GM12875 (cell line): ENCODE data around the gene ZMYM1.
"Not testable (repeated sequence)": the region's sequence is repeated elsewhere in the genome, so short reads cannot be mapped to it uniquely, and the experiment has no call there.

Source experiments
- H3K4me3 ChIP-seq: one replicate; pipeline ENCODE4 v1.5.1; 2011; ENCODE audit warnings: low read depth, low read length, control low read depth
- TF ChIP-seq, protein P1 (sequence below): IDR thresholded peaks from 2 replicates; pipeline ENCODE4 v1.5.1; 2011; ENCODE audit warnings: low read depth, mild to moderate bottlenecking, control low read depth, inconsistent platforms, low read length, moderate library complexity, borderline replicate concordance; ENCODE audit not compliant: insufficient read depth

ZMYM1 gene

DNA sequence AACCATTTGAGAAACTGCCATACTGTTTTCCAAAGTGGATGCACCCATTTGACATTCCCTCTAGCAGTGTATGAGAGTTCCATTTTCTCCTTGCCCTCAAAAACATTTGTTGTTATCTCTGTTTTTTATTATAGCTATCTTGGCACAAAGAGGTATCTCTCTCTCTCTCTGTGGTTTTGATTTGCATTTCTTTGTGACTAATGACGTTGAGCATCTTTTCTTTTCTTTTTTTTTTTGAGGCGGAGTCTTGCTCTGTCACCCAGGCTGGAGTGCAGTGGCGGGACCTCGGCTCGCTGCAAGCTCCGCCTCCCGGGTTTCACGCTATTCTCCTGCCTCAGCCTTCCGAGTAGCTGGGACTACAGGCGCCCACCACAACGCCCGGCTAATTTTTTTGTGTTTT, 30.1 kb upstream of the ZMYM1 start:
- TF ChIP-seq, protein P1, sequence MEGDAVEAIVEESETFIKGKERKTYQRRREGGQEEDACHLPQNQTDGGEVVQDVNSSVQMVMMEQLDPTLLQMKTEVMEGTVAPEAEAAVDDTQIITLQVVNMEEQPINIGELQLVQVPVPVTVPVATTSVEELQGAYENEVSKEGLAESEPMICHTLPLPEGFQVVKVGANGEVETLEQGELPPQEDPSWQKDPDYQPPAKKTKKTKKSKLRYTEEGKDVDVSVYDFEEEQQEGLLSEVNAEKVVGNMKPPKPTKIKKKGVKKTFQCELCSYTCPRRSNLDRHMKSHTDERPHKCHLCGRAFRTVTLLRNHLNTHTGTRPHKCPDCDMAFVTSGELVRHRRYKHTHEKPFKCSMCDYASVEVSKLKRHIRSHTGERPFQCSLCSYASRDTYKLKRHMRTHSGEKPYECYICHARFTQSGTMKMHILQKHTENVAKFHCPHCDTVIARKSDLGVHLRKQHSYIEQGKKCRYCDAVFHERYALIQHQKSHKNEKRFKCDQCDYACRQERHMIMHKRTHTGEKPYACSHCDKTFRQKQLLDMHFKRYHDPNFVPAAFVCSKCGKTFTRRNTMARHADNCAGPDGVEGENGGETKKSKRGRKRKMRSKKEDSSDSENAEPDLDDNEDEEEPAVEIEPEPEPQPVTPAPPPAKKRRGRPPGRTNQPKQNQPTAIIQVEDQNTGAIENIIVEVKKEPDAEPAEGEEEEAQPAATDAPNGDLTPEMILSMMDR = no peak

DNA sequence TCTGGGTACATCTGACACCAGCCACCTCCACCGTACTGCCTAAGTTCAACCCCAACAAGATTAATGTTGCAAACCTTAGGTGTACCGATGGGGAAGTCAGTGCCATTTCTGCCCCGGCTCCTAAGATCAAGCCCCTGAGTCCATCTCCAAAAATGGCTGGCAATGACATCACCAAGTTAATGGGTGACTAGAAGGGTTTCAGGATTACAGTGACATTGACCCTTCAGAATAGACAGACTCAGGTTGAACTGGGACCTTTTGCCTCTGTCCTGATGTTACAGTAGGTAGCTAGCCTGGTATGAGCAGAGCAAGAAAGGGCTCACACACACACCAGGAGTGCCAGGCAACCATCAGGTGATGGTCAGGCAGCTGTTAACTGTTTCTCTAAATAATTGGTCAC, 25.8 kb upstream of the ZMYM1 start:
- no peak overlapping the region for H3K4me3 ChIP-seq
- TF ChIP-seq, protein P1 = no peak

More for the DNA sequence above, 30.1 kb upstream of the ZMYM1 start:
- no peak overlapping the region for H3K4me3 ChIP-seq

DNA sequence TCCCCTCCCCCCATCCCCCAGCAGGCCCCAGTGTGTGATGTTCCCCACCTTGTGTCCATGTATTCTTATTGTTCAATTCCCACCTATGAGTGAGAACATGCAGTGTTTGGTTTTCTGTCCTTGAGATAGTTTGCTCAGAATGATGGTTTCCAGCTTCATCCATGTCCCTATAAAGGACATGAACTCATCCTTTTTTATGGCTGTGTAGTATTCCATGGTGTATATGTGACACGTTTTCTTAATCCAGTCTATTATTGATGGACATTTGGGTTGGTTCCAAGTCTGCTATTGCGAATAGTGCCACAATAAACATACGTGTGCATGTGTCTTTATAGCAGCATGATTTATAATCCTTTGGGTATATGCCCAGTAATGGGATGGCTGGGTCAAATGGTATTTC, 24.9 kb upstream of the ZMYM1 start:
- not testable (repeated sequence) for H3K4me3 ChIP-seq

DNA sequence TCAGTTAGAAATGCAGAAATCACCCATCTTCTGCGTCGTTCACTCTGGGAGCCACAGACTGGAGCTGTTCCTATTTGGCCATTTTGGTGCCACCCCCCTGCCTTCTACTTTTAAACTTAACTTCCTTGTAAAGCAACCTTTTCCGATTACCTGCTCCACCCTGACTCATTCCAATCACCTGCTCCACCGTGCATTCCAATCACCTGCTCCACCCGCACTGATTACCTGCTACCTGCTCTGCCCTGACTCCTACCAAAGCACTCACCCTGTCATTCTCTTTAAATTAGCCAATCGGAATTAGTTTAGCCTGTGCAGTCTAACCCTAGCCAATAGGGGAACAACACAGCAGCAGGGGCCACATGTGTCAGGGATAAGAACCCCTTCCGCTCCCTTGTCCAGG, 20.9 kb upstream of the ZMYM1 start:
- not testable (repeated sequence) for H3K4me3 ChIP-seq

DNA sequence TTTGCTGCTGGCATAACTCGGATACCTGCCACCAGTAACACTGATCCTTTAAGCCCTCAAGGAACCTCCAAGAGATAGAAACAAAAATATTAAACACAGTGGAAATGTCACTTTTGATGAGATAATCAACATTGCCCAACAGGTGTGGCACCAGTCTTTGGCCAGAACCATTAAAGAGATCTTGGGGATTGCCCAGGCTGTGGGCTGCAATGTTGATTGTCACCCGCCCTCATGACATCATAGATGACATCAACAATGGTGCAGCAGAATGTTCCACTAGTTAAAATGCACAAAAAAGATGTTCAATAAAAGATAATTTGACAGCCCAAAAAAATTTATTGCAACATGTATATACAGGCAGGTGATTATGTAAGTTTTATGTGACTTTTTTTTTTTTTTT, 20.2 kb upstream of the ZMYM1 start:
- H3K4me3 ChIP-seq = no peak overlapping the region
- TF ChIP-seq, protein P1 = no peak

DNA sequence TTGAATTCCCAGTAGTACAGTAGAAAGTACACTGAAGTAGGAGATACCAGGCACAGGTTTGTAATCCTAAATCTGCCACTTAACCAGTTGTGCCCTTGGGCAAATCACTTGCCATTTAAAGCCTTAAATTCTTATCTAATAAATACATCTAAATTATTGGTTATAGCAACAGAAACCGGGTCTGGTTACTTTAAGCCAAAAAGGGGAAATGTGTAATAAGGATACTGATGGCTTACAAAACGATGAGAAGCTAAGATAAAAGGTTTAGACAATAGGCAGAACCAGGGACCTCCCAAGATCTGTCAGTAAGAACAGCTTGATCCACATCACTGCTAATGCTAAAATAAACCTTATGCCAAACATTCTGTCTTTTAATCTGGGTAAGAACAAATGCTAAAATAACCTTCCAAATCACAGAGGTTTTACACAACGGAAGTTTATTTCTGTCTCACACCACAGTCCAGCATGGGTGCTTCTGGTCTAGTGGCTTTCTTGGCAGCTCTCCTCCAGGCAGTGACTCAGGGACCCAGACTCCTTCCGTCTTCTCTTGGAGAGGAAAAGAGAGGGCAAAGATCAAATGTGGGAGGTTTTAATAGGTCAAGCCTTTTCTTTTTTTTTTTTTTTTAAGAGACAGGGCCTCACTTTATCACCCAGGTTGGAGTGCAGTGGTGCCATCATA, 16.5 kb upstream of the ZMYM1 start:
- no peak overlapping the region for H3K4me3 ChIP-seq
- TF ChIP-seq, protein P1 = no peak

DNA sequence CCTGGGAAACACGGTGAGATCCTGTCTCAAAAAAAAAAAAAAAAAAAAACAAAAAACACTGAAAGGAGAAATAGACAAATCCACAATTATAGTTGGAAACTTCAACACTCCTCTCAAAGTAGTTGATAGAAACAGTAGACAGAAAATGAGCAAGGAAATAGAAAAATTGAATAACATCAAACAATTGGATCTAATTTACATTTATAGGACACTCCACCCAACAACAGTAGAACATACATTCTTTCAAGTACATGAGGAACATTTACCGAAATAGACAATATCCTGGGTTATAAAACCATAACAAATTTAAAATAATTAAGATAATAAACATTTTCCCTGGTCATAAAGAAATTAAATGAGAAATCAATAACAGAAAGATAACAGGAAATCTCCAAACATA, 14.9 kb upstream of the ZMYM1 start:
- TF ChIP-seq, protein P1 = no peak
- H3K4me3 ChIP-seq = no peak overlapping the region

DNA sequence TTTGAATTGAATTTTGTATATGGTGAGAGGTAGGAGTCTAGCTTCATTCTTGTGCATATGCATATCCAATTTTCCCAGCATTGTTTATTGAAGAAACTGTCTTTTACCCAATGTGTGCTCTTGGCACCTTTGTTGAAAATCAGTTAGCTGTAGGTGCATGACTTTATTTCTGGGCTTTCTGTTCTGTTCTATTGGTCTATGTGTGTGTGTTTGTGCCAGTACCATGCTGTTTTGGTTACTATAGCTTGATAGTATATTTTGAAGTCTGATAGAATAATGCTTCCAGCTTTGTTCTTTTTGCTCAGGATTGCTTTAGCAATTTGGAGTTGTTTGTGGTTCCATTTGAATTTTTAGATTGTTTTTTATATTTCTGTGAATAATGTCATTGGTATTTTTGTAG, 9.4 kb upstream of the ZMYM1 start:
- no peak overlapping the region for H3K4me3 ChIP-seq
- TF ChIP-seq, protein P1 = no peak
